DOHH2 (cell line): ENCODE measurements around the gene TTC6.

Experiments used
- H3F3A ChIP-seq: fragments of 200-600 bp; sonication (generic), shearing (Covaris generic); 2 replicates; pipeline ENCODE4 v1.6.0; 2016; ENCODE audit warnings: antibody characterized with exemption, mild to moderate bottlenecking; ENCODE audit not compliant: control insufficient read depth, insufficient read depth
- H3K27ac ChIP-seq: fragments of 200-600 bp; sonication (generic); 2 replicates; pipeline ENCODE4 v1.5.1; 2014; ENCODE audit warnings: low read depth, mild to moderate bottlenecking, low read length, moderate library complexity
- H3K27me3 ChIP-seq: fragments of 200-600 bp; sonication (generic); 2 replicates; pipeline ENCODE4 v1.6.1; 2014; ENCODE audit warnings: mild to moderate bottlenecking, low read length, mixed read lengths; ENCODE audit not compliant: control insufficient read depth
- H3K36me3 ChIP-seq: fragments of 200-600 bp; sonication (generic); 2 replicates; pipeline ENCODE4 v1.6.1; 2014; ENCODE audit warnings: mild to moderate bottlenecking, low read length, moderate library complexity, mixed read lengths; ENCODE audit not compliant: control insufficient read depth
- H3K4me1 ChIP-seq: fragments of 200-600 bp; sonication (generic); 2 replicates; pipeline ENCODE4 v1.6.1; 2014; ENCODE audit warnings: mild to moderate bottlenecking, low read length, mixed read lengths; ENCODE audit not compliant: control insufficient read depth
- H3K4me2 ChIP-seq: fragments of 200-600 bp; sonication (generic); 2 replicates; pipeline ENCODE4 v1.6.0; 2014; ENCODE audit warnings: mild to moderate bottlenecking, low read length, moderate library complexity
- H3K4me3 ChIP-seq: fragments of 200-600 bp; sonication (generic); 2 replicates; pipeline ENCODE4 v1.5.1; 2014; ENCODE audit warnings: mild to moderate bottlenecking, low read length, mixed read lengths
- H3K79me2 ChIP-seq: fragments of 200-600 bp; sonication (generic); 2 replicates; pipeline ENCODE4 v1.6.1; 2014; ENCODE audit warnings: mild to moderate bottlenecking, low read length, mixed read lengths; ENCODE audit not compliant: control insufficient read depth
- H3K9me2 ChIP-seq: fragments of 200-600 bp; sonication (generic); replicated peaks from 2 replicates; pipeline ENCODE4 v1.6.1; 2014; ENCODE audit warnings: mild to moderate bottlenecking, low read length, mixed read lengths; ENCODE audit not compliant: control insufficient read depth
- H3K9me3 ChIP-seq: fragments of 200-600 bp; sonication (generic); 2 replicates; pipeline ENCODE4 v1.6.1; 2014; ENCODE audit warnings: antibody characterized with exemption, low read length, mixed read lengths; ENCODE audit not compliant: control insufficient read depth, insufficient read depth
- H4K20me1 ChIP-seq: fragments of 200-600 bp; sonication (generic); 2 replicates; pipeline ENCODE4 v1.6.0; 2014; ENCODE audit warnings: low read depth, mild to moderate bottlenecking, antibody characterized with exemption, low read length, moderate library complexity; ENCODE audit not compliant: control insufficient read depth, insufficient read depth
- CTCF ChIP-seq: fragments of 200-600 bp; sonication (generic); IDR thresholded peaks from one replicate; pipeline ENCODE4 v1.5.1; 2014; ENCODE audit warnings: antibody characterized with exemption, mild to moderate bottlenecking, low read depth, low read length; ENCODE audit not compliant: poor library complexity, severe bottlenecking
- EZH2phosphoT487 ChIP-seq: fragments of 200-600 bp; sonication (generic); IDR thresholded peaks from 2 replicates; pipeline ENCODE4 v1.6.1; 2017; ENCODE audit warnings: borderline replicate concordance, mild to moderate bottlenecking, antibody characterized with exemption, low read length, moderate library complexity, mixed read lengths

TTC6 gene

GRCh38 chr14:37583358-37584210 is 11.8 kb upstream of the TTC6 start:
- no peak overlapping the region for H3K4me2 ChIP-seq
- no peaks in the 10 kb centered on the region for H3K9me2 ChIP-seq
- no peak overlapping the region for H3K27ac ChIP-seq
- H4K20me1 ChIP-seq: no peaks in the 10 kb centered on the region
- no peak overlapping the region for H3K4me3 ChIP-seq
- H3K4me1 ChIP-seq: no peaks in the 10 kb centered on the region
- peaks cover 6% of the 10 kb centered on the region; the same call in 1 of the 2 replicates for H3K9me3 ChIP-seq
- H3F3A ChIP-seq: no peaks in the 10 kb centered on the region
- H3K36me3 ChIP-seq: no peaks in the 10 kb centered on the region
- no peaks in the 10 kb centered on the region for H3K27me3 ChIP-seq
- H3K79me2 ChIP-seq: no peaks in the 10 kb centered on the region
- TF ChIP-seq CTCF (no peak), EZH2phosphoT487 (no peak)

GRCh38 chr14:37584211-37585100 is 11.0 kb upstream of the TTC6 start:
- H3K27me3 ChIP-seq: no peaks in the 10 kb centered on the region
- no peak overlapping the region for H3K4me3 ChIP-seq
- peaks cover 6% of the 10 kb centered on the region; the same call in 1 of the 2 replicates for H3K9me3 ChIP-seq
- H3K9me2 ChIP-seq: no peaks in the 10 kb centered on the region
- H3K36me3 ChIP-seq: no peaks in the 10 kb centered on the region
- no peaks in the 10 kb centered on the region for H3K4me1 ChIP-seq
- no peak overlapping the region for H3K4me2 ChIP-seq
- H3F3A ChIP-seq: no peaks in the 10 kb centered on the region
- no peak for TF ChIP-seq EZH2phosphoT487
- TF ChIP-seq CTCF: no peak
- no peaks in the 10 kb centered on the region for H3K79me2 ChIP-seq
- H3K27ac ChIP-seq: no peak overlapping the region
- no peaks in the 10 kb centered on the region for H4K20me1 ChIP-seq

GRCh38 chr14:37585101-37585511 is 10.3 kb upstream of the TTC6 start:
- H3F3A ChIP-seq: no peaks in the 10 kb centered on the region
- H3K36me3 ChIP-seq: no peaks in the 10 kb centered on the region
- no peak overlapping the region for H3K4me2 ChIP-seq
- peaks cover 6% of the 10 kb centered on the region; the same call in 1 of the 2 replicates for H3K9me3 ChIP-seq
- H4K20me1 ChIP-seq: no peaks in the 10 kb centered on the region
- H3K4me3 ChIP-seq: no peak overlapping the region
- no peaks in the 10 kb centered on the region for H3K27me3 ChIP-seq
- no peak overlapping the region for H3K27ac ChIP-seq
- TF ChIP-seq EZH2phosphoT487 (no peak), CTCF (no peak)
- H3K79me2 ChIP-seq: no peaks in the 10 kb centered on the region
- no peaks in the 10 kb centered on the region for H3K4me1 ChIP-seq
- no peaks in the 10 kb centered on the region for H3K9me2 ChIP-seq
